AG04449 (cell line): ENCODE measurements around the gene CAPNS1.

Experiments used
- CTCF ChIA-PET: fragments of 350-600 bp; formaldehyde crosslinking; extraction: SDS; loops from one replicate; lab custom pipeline; 2021; ENCODE audit warnings: antibody characterized with exemption; lab: Yijun Ruan, JAX
- POLR2A ChIA-PET: fragments of 400-600, 350-600 bp; formaldehyde crosslinking; extraction: SDS; loops from one replicate; lab custom pipeline; 2020; ENCODE audit warnings: antibody characterized with exemption, inconsistent platforms; lab: Yijun Ruan, JAX
- DNase-seq: peaks from one replicate; pipeline ENCODE4 v3.0.0-alpha.2; 2010; ENCODE audit warnings: low read depth, low spot score
- H3K4me3 ChIP-seq: 2 replicates; pipeline ENCODE4 v1.5.1; 2011; ENCODE audit warnings: low read depth, mild to moderate bottlenecking, control low read depth, low read length
- CTCF ChIP-seq: IDR thresholded peaks from one replicate; pipeline ENCODE4 v1.5.1; 2011; ENCODE audit warnings: mild to moderate bottlenecking, moderate library complexity, low read length, control low read depth, inconsistent platforms; ENCODE audit not compliant: insufficient read depth; ENCODE audit errors: missing control alignments

CAPNS1 gene

DNA sequence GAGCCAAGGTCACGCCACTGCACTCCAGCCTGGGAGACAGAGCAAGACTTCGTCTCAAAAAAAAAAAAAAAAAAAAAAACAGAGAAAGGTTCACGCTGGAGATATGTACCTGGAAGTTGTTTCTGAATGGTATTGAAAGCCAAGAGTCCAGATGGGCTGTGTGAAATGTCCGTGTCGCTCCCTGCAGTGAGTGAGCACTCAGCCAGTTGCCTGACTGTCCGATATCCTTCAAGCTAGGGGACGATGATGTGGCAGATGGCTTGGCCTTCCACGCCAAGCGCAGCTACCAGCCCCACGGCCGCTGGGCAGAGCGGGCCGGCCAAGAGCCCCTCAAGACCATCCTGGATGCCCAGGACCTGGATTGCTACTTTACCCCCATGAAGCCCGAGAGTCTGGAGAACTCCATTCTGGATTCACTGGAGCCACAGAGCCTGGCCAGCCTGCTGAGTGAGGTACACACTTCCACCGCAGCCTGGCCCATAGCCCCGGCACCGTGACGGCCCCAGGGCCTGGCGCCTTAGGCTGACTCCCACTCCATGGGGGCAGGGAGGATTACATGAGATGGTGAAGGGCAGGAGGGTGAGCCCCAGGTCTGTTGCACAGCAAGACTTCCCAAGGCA, 40.6 kb upstream of the CAPNS1 start:
- H3K4me3 ChIP-seq = no peak overlapping the region
- TF ChIP-seq CTCF = no peak
- ChIA-PET CTCF (no interaction called here), POLR2A (no interaction called here)
- no peak for DNase-seq

DNA sequence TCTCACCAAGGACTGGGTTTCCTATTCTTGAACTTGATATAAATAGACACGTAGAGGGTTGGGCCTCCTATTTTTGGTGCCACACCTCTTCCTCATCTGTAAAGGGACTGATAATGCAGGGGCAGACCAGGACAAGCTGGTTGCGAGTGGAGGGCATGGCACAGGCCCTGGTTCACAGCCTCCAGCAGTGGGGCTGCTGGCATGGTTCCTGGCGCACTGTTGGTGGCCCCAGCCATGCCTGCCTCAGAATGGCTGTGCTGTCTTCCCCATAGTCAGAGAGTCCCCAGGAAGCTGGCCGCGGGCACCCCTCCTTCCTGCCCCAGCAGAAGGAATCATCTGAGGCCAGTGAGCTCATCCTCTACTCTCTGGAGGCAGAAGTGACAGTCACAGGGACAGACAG, 39.4 kb upstream of the CAPNS1 start:
- POLR2A ChIA-PET = no interaction called here
- TF ChIP-seq CTCF = no peak
- no peak for DNase-seq
- CTCF ChIA-PET = no interaction called here
- no peak overlapping the region for H3K4me3 ChIP-seq

DNA sequence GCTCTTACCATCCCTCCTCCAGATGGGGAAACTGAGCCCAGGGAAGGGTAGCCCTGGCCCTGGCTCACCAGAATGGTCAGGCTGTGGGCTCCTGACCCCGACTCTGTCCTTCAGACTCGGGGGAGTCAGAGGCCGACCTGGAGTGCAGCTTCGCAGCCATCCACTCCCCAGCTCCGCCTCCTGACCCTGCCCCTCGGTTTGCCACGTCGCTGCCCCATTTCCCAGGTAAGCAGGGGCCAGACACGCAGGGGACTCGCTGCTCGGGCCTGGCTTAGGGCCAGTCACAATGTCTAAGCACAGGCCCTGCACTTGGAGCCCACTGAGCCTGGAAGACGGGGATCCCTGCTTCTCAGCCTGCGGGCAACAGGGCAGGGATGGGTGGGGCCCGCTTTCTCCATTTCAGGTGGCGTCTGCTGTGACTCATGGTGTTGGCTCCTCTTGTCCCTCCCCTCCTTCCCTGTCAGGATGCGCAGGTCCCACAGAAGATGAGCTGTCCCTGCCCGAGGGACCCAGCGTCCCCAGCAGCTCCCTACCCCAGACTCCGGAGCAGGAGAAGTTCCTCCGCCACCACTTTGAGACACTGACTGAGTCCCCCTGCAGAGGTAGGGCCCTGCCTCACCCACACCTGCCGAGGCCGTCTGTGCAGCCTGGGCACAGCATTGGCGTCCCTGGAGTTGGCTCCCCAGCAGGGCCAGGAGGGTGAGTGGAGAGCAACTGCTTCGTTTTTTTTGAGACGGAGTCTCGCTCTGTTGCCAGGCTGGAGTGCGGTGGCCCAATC, 38.1 kb upstream of the CAPNS1 start:
- no peak overlapping the region for H3K4me3 ChIP-seq
- DNase-seq = no peak
- TF ChIP-seq CTCF = no peak
- ChIA-PET POLR2A (no interaction called here), CTCF (interaction anchor here (1.0 kb wide), 1 partner anchor 13 kb away, joined by 3 read pairs; the partner anchor contains the start of genes POLR2I and TBCB)

- POLR2A ChIA-PET = no interaction called here
- no peak for TF ChIP-seq CTCF
- no peak for DNase-seq
- no peak overlapping the region for H3K4me3 ChIP-seq
- CTCF ChIA-PET = interaction anchor here (1.3 kb wide), 2 partner anchors 25 to 44 kb away, joined by 4 read pairs; no protein-coding TSS in a partner anchor
Measured at GRCh38 chr19:36103040-36103626, 36.7 kb upstream of the CAPNS1 start.

DNA sequence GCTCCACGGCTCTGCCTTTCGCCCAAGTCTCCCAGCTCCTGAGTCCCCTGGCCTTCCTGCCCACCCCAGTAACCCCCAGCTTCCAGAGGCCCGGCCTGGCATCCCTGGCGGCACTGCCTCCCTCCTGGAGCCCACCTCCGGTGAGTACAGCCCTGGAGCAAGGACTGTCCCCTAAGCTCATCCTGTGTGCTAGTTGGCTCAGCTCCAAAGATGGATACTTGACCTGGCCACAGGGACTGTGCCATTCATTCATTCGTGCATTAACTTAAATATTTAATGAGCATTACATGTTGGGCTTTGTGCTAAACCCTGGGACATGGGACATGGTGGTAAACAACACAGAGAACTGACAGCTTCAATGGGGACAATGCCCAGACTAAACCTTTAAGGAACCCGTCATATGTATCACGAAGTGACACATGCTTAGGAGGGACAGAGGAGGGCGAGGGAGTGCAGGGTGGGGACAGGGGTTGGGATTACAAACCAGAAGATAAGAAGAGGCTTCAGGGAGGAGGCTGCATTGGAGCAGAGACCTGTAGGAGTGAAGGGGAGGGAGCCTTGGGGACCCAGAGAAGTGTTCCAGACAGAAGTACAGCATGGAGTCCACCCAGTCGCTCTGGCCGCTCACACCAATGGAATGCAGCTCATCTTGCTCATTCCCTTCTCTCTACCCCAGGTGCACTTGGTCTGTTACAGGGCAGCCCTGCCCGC, 35.9 kb upstream of the CAPNS1 start:
- no peak overlapping the region for H3K4me3 ChIP-seq
- DNase-seq = no peak
- CTCF ChIA-PET = interaction anchor here (1.3 kb wide), 2 partner anchors 24 to 45 kb away, joined by 4 read pairs; no protein-coding TSS in a partner anchor
- TF ChIP-seq CTCF = no peak
- POLR2A ChIA-PET = interaction anchor here (0.9 kb wide), 1 partner anchor 11 kb away, joined by 5 read pairs; the partner anchor contains the start of genes POLR2I and TBCB
